Liver (tissue), 9 donors: ENCODE measurements around the gene SGCD. TPM values are rescaled to one million over a fixed set of nuclear protein-coding genes. Genes with fewer than 3 reads are reported as not detected.

Experiments
- DNase-seq: peaks from one replicate; pipeline ENCODE4 v3.0.0-alpha.2; 2017; ENCODE audit warnings: low spot score
- H3K27ac ChIP-seq, 2 donors: one replicate each; pipeline ENCODE4 v1.7.0; 2013; ENCODE audit warnings: inconsistent platforms in 2 of 2, low read length in 2 of 2, control low read depth in 1 of 2, low read depth in 1 of 2, mild to moderate bottlenecking in 1 of 2
- H3K27me3 ChIP-seq, 4 donors: one replicate each; pipeline versions ENCODE4 v1.6.1 to v1.7.0; 2013; ENCODE audit warnings: low read length in 3 of 4, inconsistent platforms in 1 of 4, mild to moderate bottlenecking in 1 of 4, moderate library complexity in 1 of 4; ENCODE audit not compliant: control insufficient read depth in 4 of 4, insufficient read depth in 4 of 4
- H3K36me3 ChIP-seq, 4 donors: one replicate each; pipeline versions ENCODE4 v1.6.1 to v1.7.0; 2013; ENCODE audit warnings: low read length in 3 of 4, mild to moderate bottlenecking in 3 of 4, low read depth in 1 of 4, moderate library complexity in 1 of 4; ENCODE audit not compliant: control insufficient read depth in 4 of 4, insufficient read depth in 3 of 4
- H3K4me1 ChIP-seq, 4 donors: one replicate each; pipeline versions ENCODE4 v1.6.1 to v1.7.0; 2013; ENCODE audit warnings: low read length in 3 of 4, mild to moderate bottlenecking in 3 of 4, moderate library complexity in 1 of 4; ENCODE audit not compliant: control insufficient read depth in 4 of 4, insufficient read depth in 4 of 4
- H3K4me3 ChIP-seq, 3 donors: one replicate each; pipeline versions ENCODE4 v1.6.1 to v1.7.0; 2013; ENCODE audit warnings: low read length in 3 of 3, control low read depth in 1 of 3, low read depth in 1 of 3, mild to moderate bottlenecking in 1 of 3
- H3K9ac ChIP-seq, 2 donors: one replicate each; pipeline ENCODE4 v1.7.0; 2013; ENCODE audit warnings: low read length in 2 of 2, mild to moderate bottlenecking in 2 of 2, moderate library complexity in 2 of 2, control low read depth in 1 of 2, low read depth in 1 of 2
- H3K9me3 ChIP-seq, 4 donors: one replicate each; pipeline versions ENCODE4 v1.6.1 to v1.7.0; 2013; ENCODE audit warnings: low read length in 3 of 4; ENCODE audit not compliant: control insufficient read depth in 4 of 4
- EGR1 ChIP-seq, 2 donors: IDR thresholded peaks; 2 replicates each; pipeline ENCODE4 v1.6.1; 2016 to 2018; ENCODE audit warnings: antibody characterized with exemption in 2 of 2, low read depth in 2 of 2
- FOXA1 ChIP-seq: IDR thresholded peaks from 2 replicates; pipeline ENCODE4 v1.6.1; 2016; ENCODE audit warnings: antibody characterized with exemption
- FOXA2 ChIP-seq: IDR thresholded peaks from 2 replicates; pipeline ENCODE4 v1.6.1; 2016; ENCODE audit warnings: antibody characterized with exemption
- GABPA ChIP-seq, 2 donors: IDR thresholded peaks in 1 of 2; conservative IDR thresholded peaks in 1 of 2; 2 replicates each; pipeline ENCODE4 v1.6.1; 2016; ENCODE audit warnings: antibody characterized with exemption in 2 of 2, mild to moderate bottlenecking in 1 of 2, moderate library complexity in 1 of 2
- HNF4A ChIP-seq, 2 donors: conservative IDR thresholded peaks; 2 replicates each; pipeline ENCODE4 v1.6.1; 2016; ENCODE audit warnings: antibody characterized with exemption in 2 of 2, mild to moderate bottlenecking in 2 of 2
- HNF4G ChIP-seq: IDR thresholded peaks from 2 replicates; pipeline ENCODE4 v1.6.1; 2016; ENCODE audit warnings: antibody characterized with exemption
- JUND ChIP-seq, 2 donors: IDR thresholded peaks; 2 replicates each; pipeline ENCODE4 v1.6.1; 2016; ENCODE audit warnings: antibody characterized with exemption in 2 of 2
- RAD21 ChIP-seq, 2 donors: IDR thresholded peaks; 2 replicates each; pipeline ENCODE4 v1.6.1; 2016; ENCODE audit warnings: antibody characterized with exemption in 2 of 2, mild to moderate bottlenecking in 2 of 2
- RXRA ChIP-seq, 2 donors: IDR thresholded peaks; 2 replicates each; pipeline ENCODE4 v1.6.1; 2017 to 2018; ENCODE audit warnings: antibody characterized with exemption in 2 of 2, mild to moderate bottlenecking in 1 of 2
- SP1 ChIP-seq: IDR thresholded peaks from 2 replicates; pipeline ENCODE4 v1.6.1; 2018; ENCODE audit warnings: antibody characterized with exemption, mild to moderate bottlenecking
- TAF1 ChIP-seq: conservative IDR thresholded peaks from 2 replicates; pipeline ENCODE4 v1.6.1; 2016; ENCODE audit warnings: antibody characterized with exemption, mild to moderate bottlenecking
- YY1 ChIP-seq: IDR thresholded peaks from 2 replicates; pipeline ENCODE4 v1.6.1; 2016; ENCODE audit warnings: antibody characterized with exemption, mild to moderate bottlenecking
- WGBS: extraction: QIAGEN DNeasy Blood & Tissue Kit; methylation state at CpG from one replicate; pipeline ENCODE4 v1.1.7; 2013; 5-methylcytosine and 5-hydroxymethylcytosine counted together
- polyA plus RNA-seq, 2 donors: library from polyadenylated mRNA; stranded (reverse) in 1 of 2; unstranded in 1 of 2; fragments of 200-250 nt in 1 of 2; fragments of >200 nt in 1 of 2; fragmentation: Nextera tagmentation in 1 of 2; extraction: Ambion mirVana in 1 of 2; gene quantifications; one replicate each; pipeline versions ENCODE4 v1.2.1 to v1.2.3, GENCODE V29; 2013 to 2015
- total RNA-seq, 2 donors: library from RNA; depleted of rRNA; stranded (reverse); fragments of >200 nt; gene quantifications; one replicate each; pipeline ENCODE4 v1.2.3, GENCODE V29; 2014
- TF ChIP-seq, protein P1 (sequence below): IDR thresholded peaks from 2 replicates; pipeline ENCODE4 v1.6.1; 2016; ENCODE audit warnings: antibody characterized with exemption
- TF ChIP-seq, protein P2 (sequence below): IDR thresholded peaks from 2 replicates; pipeline ENCODE4 v1.6.1; 2016; ENCODE audit warnings: antibody characterized with exemption
- TF ChIP-seq, protein P3 (sequence below): fragments of 150-350 bp; IDR thresholded peaks from 2 replicates; pipeline ENCODE4 v1.5.1; 2017; ENCODE audit warnings: improper control_type of control experiment, low read depth, low read length; ENCODE audit not compliant: missing input control
- TF ChIP-seq, protein P4 (sequence below): IDR thresholded peaks from 2 replicates; pipeline ENCODE4 v1.6.1; 2016; ENCODE audit warnings: antibody characterized with exemption, mild to moderate bottlenecking
- donor health status: healthy.
- donor health status: healthy.
- donor health status: healthy.
- donor health status: healthy.
- donor health status: healthy.

Gene SGCD
- total and polyA plus RNA-seq, 4 donors: 0.35 to 1.7 (median 1.0) TPM

DNA sequence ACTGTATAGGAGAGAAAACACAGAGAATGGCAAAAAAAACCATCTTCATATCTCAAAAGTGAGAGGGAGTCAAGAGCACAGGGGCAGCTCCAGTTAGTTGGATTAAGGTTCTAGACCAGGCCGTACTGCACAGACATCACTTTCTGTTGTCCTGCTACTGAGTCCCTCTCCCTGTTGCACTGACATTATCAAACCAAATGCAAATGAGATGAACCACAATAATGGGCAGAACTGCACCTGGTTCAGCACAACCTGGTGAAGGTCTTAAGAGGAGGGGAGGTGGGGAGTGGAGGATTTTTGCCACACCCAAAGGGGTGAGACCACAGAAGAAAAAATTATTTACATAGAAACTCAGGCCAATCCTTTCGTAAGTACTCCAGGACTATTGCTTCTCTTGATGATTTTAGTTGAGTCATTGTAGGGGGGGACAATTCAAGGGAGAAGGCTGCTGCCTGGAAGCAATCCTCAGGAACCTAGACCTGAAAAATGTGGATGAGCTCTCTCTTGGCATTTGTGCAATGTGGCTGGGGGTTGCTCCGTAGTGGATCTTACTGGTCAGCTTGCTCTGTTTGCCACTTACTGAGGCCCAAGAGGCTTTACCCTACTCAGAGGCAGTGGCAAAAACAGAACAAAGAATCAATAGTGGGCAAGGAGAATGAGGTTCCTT is 428.6 kb downstream of the SGCD start (continued):
- TF ChIP-seq, protein P1, sequence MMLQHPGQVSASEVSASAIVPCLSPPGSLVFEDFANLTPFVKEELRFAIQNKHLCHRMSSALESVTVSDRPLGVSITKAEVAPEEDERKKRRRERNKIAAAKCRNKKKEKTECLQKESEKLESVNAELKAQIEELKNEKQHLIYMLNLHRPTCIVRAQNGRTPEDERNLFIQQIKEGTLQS: no peak
- TF ChIP-seq EGR1 (IDR thresholded peaks at IDR 0.05; ENCODE audit: low read depth in 2 of 2): no peak
- TF ChIP-seq TAF1: no peak
- TF ChIP-seq, protein P2, sequence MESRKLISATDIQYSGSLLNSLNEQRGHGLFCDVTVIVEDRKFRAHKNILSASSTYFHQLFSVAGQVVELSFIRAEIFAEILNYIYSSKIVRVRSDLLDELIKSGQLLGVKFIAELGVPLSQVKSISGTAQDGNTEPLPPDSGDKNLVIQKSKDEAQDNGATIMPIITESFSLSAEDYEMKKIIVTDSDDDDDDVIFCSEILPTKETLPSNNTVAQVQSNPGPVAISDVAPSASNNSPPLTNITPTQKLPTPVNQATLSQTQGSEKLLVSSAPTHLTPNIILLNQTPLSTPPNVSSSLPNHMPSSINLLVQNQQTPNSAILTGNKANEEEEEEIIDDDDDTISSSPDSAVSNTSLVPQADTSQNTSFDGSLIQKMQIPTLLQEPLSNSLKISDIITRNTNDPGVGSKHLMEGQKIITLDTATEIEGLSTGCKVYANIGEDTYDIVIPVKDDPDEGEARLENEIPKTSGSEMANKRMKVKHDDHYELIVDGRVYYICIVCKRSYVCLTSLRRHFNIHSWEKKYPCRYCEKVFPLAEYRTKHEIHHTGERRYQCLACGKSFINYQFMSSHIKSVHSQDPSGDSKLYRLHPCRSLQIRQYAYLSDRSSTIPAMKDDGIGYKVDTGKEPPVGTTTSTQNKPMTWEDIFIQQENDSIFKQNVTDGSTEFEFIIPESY: no peak
- no peak for TF ChIP-seq HNF4A (conservative IDR thresholded peaks at IDR 0.05)

DNA sequence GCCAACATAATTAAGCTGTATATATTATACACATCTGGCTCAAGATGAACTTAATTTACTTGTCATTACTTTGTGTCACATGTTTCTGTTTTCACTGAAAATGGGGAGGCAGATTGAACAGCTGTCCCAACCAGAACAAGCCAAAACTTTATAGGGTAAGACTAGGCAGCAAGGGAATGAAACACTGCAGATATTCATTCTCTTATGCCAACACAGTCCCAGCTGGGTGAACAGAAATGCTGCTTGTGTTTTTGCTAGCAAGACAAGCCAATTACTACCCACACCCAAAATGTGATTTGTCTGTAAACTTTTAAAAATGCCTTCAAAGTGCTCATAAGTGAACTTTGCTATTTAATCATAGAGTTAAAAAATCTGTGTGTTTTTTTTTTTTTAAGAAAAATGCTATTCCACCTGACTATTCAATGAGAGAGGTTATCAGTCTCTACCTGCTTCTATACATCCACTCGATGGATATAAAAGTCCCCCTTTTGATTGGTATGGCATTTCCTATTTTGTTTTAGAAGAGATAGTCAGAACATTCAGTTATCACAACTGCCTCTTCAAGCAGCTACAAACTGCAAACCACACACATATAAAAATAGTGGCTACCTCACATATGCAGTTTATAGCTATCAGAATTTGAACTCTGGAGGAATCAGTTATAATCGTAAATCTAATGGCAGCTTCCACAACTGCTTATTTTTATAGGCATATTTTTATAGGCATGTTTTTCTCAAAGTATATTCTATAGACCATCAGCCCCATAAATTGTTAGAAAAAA is 431.2 kb downstream of the SGCD start:
- Histone ChIP-seq H3K27ac (no peak overlapping the region), H3K36me3 (no peaks in the 10 kb centered on the region), H3K4me3 (no peak overlapping the region), H3K4me1 (no peaks in the 10 kb centered on the region), H3K9ac (no peak overlapping the region), H3K9me3 (no peaks in the 10 kb centered on the region), H3K27me3 (no peaks in the 10 kb centered on the region)
- no peak for DNase-seq
- no peak for TF ChIP-seq FOXA1
- TF ChIP-seq YY1: no peak
- no peak for TF ChIP-seq GABPA (IDR thresholded peaks at IDR 0.05 in 1 of 2, conservative IDR thresholded peaks at IDR 0.05 in 1 of 2)
- no peak for TF ChIP-seq EGR1 (IDR thresholded peaks at IDR 0.05; ENCODE audit: low read depth in 2 of 2)
- TF ChIP-seq RXRA (IDR thresholded peaks at IDR 0.05): no peak
- TF ChIP-seq, protein P1: no peak
- TF ChIP-seq SP1: no peak
- TF ChIP-seq, protein P3, sequence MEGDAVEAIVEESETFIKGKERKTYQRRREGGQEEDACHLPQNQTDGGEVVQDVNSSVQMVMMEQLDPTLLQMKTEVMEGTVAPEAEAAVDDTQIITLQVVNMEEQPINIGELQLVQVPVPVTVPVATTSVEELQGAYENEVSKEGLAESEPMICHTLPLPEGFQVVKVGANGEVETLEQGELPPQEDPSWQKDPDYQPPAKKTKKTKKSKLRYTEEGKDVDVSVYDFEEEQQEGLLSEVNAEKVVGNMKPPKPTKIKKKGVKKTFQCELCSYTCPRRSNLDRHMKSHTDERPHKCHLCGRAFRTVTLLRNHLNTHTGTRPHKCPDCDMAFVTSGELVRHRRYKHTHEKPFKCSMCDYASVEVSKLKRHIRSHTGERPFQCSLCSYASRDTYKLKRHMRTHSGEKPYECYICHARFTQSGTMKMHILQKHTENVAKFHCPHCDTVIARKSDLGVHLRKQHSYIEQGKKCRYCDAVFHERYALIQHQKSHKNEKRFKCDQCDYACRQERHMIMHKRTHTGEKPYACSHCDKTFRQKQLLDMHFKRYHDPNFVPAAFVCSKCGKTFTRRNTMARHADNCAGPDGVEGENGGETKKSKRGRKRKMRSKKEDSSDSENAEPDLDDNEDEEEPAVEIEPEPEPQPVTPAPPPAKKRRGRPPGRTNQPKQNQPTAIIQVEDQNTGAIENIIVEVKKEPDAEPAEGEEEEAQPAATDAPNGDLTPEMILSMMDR: no peak
- TF ChIP-seq JUND (IDR thresholded peaks at IDR 0.05): no peak
- TF ChIP-seq FOXA2: no peak
- TF ChIP-seq HNF4A (conservative IDR thresholded peaks at IDR 0.05): no peak
- TF ChIP-seq, protein P2: no peak
- no peak for TF ChIP-seq RAD21 (IDR thresholded peaks at IDR 0.05)
- no peak for TF ChIP-seq TAF1
- TF ChIP-seq HNF4G: no peak
- TF ChIP-seq, protein P4, sequence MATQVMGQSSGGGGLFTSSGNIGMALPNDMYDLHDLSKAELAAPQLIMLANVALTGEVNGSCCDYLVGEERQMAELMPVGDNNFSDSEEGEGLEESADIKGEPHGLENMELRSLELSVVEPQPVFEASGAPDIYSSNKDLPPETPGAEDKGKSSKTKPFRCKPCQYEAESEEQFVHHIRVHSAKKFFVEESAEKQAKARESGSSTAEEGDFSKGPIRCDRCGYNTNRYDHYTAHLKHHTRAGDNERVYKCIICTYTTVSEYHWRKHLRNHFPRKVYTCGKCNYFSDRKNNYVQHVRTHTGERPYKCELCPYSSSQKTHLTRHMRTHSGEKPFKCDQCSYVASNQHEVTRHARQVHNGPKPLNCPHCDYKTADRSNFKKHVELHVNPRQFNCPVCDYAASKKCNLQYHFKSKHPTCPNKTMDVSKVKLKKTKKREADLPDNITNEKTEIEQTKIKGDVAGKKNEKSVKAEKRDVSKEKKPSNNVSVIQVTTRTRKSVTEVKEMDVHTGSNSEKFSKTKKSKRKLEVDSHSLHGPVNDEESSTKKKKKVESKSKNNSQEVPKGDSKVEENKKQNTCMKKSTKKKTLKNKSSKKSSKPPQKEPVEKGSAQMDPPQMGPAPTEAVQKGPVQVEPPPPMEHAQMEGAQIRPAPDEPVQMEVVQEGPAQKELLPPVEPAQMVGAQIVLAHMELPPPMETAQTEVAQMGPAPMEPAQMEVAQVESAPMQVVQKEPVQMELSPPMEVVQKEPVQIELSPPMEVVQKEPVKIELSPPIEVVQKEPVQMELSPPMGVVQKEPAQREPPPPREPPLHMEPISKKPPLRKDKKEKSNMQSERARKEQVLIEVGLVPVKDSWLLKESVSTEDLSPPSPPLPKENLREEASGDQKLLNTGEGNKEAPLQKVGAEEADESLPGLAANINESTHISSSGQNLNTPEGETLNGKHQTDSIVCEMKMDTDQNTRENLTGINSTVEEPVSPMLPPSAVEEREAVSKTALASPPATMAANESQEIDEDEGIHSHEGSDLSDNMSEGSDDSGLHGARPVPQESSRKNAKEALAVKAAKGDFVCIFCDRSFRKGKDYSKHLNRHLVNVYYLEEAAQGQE: no peak
- WGBS: 79% methylated on average over 2 of the region's 2 CpGs
